DMS79 (cell line): ENCODE results near the gene UNK.
A peak's percentile ranks its signal among the peaks of the same experiment; 100 is the strongest.

ENCODE experiments used
- DNase-seq: peaks from one replicate; lab custom pipeline; 2025; lab: John Stamatoyannopoulos, UW

The UNK gene

DNA sequence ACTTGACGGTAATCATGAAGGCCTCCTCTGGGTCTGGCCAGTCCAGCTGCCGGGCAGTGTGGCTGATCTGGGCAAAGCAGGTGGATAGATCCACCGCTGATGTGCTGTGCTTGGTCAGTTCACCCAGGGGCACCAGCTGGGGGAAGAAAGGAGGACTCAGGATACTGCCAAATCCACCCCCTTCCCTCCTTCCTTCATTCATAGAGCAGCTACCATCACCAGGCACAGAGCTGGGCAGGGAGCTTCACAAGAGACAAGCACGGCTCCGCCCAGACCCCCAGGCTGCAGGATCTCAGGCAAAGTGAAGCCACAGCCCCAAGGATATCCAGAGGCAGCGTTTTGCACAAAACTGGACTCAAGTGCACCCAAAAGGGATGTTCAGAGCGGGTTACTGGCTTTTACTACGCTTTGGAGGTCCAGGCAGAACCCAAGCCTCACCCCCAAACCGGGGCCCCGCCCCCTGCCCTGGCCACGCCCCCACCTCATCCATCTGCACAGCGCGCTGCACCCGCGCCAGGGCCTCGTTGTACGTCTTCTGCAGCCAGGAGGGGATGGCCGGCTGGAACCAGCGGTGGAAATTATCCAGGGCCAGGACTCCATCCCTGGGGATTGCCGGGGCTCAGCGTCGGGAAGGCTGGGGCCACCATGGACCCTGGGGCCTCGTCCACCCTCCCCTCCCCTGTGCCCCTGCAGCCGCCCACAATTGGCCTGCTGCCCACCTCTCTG is 50.5 kb downstream of the UNK start:
- no peak for DNase-seq

DNA sequence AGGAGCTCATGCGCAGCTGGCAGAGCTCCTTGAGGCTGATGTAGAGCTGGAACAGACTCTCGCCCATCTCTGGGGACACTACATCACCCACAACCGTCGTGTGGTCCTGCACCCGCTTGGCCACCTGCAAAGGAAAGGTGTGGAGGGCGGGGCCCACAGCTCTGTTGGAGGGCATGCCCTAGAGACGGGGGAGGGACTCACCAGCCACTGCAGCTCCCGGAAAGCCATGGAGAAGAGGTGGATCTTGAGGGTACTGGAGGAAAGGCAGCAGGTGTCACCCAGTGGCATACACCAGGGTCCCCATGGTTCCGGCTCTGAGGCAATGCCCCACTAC is 51.0 kb downstream of the UNK start:
- DNase-seq = peak; percentile 41

DNA sequence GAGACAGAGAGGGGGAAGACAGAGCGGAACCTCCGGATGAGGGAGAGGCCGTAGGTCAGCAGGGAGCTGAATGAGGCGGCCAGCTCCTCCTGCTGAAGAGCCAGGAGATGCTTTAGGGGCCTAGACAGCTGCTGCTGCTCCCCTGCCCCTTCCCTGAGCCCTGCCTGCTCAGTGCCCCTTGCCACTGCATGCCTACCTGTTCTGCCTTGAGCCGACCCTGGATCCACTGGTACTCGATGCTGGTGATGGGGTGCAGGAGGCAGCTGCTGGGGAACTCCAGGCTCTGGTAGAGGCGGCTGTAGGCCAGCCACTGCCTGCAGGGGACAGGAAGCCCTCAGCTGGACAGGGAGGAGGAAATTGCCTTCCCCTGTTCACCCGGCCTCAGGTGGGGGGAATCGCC is 52.0 kb downstream of the UNK start:
- no peak for DNase-seq

DNA sequence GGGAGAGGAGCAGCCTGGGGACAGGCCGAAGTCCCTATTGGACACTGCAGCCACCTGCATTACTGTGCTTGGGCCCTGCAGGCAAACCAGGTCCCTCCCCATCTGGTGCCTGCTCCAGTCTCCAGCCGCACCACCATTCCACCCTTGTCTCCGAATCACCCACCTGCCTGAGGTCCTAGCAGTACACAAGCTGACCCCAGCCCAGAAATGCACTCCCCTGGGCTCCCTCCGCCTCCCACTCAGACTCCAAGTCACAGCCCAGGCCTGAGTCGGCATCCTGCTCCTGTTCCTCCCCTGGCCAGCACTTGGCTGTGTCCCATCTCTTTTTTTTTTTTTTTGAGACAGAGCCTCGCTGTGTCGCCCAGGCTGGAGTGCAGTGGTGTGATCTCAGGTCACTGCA is 53.3 kb downstream of the UNK start:
- no peak for DNase-seq

DNA sequence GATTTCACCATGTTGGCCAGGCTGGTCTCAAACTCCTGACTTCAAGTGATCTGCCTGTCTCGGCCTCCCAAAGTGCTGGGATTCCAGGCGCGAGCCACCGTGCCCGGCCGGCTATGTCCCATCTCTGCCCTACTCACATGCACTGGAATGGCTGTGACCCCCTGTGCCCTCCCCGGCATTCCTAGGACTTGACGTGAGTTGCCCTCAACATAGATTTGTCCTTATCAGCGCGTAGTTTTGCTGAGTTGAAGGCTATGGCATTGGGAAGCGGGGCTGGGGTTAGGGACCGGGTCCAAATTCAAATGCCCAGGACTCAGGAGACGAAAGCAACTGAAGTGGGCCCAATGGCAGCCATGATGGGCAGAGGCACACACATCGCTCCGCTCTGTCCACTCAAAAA is 53.8 kb downstream of the UNK start:
- DNase-seq = no peak

DNA sequence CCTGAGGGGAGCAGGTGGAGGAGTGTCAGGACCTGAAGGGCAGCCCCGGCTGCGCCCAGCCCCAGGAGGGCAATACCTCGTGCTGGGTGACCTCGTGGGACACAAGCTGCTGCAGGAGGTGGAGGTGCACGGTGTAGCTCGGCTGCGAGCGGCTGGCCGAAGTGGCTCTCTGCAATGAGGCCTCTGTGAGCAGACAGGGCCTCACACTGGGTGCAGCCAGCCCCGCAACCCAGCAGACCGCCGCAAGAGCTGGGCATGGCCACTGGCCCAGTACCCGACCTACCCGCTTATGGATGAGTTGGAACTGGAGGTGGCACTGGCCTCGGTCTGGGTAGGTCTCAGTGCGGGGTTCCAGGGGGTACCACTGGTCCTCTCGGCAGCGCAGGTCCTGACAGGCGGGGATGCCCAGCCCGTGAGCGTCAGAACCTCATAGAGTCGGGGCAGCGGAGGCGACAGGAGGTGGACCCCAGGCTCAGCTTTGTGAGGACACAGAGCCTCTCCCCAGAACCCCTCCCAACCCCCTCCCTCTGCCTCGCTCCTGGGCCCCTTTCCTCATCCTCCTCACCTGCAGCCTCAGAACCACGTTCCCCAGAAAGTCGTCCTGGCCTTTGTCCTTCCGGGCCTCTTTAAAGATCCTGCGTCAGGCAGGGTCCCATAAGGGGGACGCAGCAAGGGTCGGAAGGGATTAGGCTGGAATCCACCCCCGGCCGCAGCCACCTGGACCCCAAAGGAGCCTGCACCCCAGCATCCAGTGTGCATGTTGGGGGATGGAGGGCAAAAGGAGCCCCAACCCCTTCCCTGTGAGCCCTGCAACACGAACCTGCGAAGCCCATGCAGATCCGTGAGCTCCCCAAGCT is 55.6 kb downstream of the UNK start:
- DNase-seq = no peak

DNA sequence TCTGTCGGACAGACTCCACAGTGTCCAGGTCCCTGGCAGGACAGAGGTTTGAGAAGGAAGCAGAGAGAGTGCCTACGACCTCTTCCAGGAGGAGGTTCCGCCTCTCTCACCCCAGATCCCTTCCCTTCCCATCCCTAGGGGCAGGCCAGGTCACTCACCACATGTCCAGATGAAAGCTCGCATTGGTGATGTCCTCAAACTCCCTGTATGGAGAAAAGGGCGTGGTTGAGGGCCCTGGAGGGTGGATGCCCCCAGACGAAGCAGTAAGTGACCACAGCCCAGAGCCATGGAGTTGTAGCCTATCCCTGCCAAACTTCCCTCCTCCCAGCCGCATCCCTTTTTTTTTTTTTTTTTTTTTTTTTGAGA is 56.2 kb downstream of the UNK start:
- no peak for DNase-seq

DNA sequence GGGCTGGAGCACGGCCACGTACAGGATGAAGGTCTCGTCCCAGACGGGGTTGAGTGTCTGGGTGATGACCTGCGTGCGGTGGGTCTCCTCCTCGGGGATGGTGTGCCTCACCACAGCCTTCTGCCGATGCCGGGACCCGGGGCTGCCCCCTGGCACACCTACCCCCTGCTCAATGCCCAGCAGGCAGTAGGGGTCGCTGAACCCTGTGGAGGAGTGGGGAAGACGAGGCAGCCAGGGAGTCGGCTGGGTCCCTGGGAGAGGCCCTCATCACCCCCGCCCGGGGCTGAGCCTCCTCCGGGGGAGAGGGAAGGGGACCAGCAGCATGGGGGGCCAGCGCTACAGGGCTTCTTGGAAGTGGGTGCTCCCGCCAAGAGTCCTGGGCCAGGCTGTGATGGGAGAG is 57.8 kb downstream of the UNK start:
- DNase-seq = no peak

DNA sequence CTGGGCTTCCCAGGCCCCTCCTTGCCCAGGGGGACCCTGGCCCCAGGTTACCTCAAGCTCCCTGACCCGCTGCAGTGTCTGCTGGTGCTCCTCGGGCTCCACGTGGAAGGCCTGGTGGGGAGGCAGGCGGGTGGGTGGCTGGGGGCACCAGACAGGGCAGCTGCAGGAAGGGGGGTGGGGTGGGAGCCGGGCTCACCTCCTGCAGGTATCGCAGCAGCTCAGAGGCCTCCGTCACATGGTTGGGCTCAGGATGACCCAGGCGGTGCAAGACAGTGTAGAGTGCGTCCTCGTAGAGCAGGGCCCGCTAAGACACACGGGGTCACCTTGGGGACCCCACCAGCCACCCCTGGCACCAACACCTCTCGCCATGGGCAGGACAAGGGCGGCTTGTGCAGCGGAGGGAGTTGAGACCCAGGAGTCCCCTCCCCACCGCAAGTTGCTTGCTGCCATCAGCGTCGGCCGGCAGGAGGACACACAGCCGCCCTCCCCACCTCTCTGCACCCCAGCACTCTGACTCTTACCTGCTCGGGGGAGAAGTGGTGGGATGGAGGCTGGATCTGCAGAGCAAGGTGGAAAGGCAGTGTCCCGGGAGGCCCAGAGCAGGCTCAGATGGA is 58.5 kb downstream of the UNK start:
- no peak for DNase-seq

DNA sequence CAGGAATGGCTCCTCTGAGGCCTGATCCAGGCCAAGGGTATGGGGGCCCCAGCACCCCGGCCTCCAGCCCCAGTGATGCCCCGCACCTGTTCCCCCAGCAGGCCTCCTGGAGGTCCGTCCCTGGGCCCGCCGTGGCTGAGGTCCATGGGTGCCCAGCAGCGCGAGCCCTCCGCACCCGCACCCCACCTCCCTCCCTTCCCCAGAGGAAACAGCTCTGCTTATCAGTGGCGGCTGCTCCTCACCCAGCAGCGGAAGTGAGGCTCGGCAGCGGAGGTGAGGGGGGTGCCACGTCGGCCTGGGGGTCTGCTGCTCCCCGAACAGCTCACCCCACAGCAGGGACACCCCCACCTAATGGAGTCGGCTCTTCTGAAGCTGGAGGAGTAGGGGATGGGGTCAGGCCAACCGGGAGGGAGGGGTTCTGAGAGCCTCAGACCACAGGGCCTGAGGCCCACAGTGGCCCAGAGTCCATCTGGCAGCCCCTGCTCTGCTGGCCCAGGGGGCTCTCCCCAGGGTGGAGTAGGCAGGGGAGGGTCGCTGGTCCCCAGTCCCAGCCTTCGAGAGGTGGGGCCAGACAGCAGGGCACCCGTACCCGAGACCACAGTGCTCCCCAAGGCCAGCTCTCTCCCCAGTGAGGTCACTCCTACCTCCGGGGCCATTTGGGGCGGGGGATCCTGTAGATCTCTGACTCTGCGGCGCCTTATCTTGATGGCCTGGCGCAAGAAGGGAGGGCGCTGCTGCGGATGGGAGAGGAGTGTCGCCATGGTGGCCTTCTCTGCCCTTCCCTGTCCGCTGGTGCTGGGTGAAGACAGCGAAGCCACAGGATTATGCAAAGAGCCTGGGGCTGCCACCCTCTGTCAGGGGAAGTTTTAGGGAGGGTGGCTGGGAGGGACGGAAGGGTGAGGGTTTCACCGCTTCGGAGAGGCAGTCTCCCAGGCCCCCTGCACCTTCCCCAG is 59.2 kb downstream of the UNK start, which contains the start of gene UNC13D:
Gene UNC13D (minus strand): TSS at position 828 of the 953 bp plus-strand sequence. CDS start 67 bp downstream, at position 761.
- DNase-seq = no peak

DNA sequence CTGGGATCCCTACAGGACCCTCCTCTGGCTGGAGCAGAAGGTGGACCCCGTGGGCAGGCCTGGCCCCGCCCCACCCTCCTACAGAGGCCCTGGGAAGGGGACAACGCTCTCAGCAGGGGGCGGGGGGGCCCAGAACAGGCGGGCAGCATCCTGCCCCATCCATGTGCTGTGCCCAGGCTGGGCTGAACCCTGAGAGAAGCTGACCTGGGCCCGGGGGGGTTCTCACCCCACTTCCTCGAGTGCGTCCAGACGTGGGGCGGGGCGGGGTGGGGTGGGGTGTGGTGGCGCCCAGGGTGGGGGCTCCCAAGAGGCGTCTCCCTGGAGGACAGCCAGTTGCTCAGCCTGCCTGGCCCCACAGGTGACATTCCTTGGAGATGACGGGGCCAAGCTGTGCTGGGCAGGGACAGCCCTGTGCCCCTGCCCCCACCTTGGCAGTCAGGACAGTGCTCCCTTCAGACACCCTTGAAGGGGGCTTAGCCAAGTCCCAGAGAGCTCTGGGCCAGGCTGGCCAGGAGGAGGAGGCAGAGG is 60.0 kb downstream of the UNK start:
- no peak for DNase-seq

DNA sequence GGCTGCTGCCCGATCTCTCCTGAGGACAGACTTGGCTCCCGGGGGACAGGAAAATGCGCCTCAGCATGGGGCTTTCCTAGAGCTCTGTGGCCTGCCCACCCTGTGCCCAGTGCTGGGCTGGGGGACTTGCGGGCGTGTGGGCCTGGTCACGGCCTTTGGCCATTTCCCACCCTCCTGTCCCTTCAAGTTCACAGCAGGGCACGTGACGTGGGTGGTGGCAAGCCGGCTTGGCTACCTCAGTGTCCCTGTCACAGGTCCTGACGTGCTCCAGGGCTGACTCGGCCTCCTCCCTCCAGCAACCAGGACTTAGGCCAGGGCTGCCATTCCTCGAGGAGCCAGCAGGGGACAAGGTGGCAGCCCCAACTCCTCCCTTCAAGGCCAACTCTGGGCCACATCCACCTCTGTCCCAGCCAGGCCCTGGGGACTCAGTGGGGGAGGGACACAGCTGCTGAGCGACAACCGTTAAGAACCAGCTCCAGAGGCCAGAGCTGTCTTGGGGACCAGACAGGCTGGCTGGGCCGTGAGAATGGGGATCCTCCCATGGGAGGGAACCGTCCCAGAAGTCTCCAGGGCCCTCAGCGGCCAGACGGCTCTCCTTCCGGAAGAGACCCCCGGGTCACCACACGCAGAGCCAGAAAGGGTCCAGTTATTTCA is 60.6 kb downstream of the UNK start:
- no peak for DNase-seq

DNA sequence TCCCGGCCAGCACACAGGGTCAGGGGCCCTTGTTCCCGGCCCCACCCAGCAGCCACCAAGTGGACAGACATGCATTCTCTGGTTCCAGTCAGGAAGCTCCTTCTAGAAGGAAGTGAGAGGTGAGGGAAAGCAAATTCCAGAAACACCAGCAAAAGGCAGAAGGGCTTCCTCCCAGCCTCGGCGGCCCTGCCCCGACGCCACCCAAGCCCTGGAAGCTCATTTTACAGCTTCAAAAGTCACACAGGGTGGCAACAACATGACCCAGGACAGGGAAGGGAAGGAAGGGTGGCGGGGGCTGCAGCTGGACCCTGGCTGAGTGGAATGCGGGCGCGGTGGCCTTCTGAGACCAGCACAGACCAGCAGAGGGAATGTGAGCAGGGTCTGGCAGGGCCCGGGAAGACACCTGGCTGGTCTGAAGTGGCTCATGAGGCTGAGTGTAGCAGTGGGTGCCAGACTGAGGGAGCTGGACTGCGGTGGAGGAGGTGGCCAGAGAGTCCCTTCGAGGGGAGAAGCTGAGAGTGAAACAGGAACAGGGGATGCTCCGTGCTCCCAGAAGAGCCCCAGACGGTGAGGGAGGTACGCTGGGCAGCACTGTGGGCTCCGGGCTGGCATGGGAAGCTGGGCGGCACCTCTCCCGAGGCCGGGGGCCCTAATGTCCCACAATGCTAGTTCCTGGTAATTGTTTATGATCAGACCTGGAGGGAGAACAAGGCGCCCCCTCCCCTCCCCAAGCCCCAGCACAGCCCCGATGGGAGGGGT is 61.5 kb downstream of the UNK start:
- DNase-seq = no peak

DNA sequence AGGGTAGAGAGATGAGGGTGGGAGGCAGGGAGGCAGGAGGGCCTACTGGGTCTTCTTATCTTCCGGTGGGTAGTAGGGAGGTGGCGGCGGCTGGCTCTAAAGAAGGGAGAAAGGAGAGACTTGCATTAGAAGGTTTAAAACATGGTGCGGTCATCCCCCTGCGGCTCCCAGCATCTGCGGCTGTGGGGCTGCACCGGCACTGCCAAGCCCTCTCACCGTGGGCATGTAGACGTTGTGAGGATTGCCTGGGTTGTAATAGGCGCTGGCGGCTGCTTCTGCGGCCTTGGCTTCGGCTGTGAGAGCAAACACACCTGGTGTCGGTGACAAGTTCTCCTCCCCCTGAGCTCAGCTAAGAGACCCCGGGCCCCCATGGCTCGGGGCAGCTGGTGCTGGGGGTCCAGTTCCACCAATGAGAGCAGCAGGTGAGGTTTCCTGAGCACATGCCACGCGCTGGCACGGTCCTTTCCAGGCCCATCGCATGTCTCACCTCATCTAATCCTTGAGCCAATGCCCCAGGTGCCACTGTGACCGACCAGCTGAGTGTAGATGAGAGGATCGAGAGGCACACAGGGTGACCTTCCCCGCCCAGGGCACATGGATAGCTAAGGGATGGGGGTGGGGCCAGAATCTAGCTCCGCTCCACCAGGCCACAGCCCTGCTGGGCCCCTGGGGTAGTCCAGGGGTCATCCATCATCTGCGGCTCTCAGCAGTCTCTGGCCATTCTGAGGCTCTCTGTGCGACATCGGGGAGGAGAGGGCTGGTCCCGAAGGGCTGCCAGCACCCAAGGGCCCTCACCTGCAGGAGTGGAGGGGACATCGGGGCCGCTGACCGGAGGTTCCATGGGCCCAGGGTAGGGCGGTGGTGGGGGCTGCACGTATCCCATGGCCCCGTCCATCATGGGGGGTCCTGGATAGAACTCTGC is 62.3 kb downstream of the UNK start:
- no peak for DNase-seq

DNA sequence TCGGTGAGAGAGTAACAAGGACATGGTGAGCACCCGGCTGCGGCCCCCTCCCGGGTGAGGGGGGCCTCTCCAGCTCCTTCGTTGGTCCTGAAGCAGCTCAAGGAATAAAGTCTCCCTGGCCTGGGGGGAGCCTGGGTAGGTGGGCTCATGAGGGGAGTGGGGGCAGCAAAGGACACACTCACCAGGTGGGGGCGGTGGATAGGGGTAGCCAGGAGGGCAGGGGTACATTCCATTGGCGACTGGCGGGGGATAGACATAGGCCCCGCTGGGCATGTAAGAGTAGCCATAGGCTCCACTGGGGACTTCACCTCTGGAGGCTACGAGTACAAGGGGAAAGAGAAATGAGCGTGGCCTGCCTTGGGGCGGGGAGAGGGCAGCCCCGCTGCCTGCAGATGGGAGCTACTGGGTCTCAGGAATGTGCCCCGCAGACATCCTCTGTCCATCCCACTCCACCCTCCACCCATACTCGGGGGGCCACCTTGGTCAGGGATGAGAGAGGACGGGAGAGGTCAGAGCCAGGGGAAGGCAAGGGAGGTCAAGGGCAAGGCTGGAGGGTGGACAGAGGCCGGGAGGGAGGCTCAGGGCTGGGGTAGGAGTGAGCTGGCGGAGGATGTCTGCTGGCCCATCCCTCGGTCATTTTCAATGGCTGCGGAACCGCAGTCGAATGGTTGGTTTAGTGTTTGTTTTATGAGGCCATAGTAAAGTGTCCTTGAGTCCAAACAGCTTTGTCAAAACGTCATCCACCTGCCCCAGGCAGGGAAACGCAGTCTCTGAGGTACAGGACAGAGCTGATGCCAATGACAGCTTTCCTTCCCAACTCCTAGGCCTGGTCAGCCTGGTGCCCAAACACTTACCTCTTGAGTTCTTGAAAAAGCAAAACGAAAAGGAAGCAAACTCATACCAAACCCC is 63.3 kb downstream of the UNK start:
- DNase-seq = no peak

DNA sequence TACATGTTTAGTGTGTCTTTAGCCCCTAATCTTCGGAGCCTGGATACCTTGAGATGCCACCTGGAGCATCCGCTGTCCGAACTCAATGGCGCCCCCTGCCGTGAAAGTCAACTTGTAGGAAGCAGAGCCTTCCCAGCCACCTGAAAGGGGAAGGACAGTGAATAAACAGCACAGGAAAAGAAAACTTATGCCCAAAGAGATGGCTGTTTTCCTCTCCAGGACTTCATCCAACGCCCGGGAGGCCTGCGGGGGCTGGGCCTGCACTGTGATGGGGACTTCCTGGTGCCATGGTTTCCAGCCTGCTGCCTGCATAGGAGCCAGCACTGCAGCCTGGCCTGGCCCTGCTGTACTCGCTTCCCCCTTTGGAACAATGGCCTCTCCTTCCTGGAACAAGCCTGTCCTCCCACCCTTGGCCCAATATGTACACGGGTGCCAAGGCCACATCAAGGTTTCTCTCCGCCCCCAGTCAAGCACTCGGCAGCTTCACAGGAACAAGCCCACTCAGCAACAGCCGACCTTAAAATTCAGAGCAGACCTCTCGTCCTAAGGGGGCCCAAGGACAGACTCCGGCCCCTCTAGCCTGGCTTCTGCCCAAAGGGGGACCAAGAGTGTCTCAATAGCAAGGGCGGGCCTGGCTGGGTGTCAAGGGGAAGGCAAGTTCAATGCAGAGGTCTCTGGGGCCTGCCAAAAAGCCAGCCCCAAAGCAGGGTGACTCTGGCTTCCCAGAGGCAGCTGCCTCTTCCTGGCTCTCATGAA is 64.1 kb downstream of the UNK start:
- DNase-seq = no peak

DNA sequence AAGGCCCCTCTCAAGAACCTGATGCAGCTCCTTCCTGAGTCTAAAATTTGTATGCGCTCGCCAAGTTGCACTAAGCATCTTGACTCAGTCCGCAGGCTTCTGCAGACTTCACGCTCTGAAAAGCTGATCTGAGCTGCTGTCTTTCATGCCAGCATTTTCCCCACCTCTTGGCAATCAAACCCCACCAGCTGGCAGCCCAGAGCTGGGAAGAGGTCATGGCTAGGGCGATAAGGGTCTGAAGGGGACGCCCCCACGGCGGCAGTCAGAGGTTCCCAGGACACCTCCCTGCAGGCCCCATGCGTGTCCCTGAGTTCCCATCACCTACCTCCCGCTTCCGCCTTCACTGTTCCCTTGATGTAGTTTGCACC is 64.7 kb downstream of the UNK start:
- no peak for DNase-seq

DNA sequence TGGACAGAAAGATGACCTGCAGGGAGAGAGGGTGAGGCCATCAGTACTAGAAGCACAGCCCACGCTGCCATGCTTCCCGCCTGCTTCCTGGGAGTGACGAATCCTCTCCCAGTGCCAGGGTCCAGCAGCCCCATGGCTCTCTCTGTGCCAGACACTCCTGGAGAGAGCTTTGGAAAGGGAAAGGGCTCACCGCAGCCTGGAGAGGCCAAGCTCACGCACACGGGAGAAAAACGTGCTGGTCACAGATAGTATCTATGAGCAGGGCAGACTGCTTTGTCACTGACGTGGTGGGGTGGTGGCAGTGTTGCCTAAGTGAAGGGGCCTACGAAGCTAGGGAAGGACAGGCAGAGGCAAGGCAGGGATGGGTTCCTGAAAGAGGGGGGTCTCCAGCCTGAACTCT is 65.1 kb downstream of the UNK start:
- DNase-seq = no peak
